ENCODE data around the gene EFCC1. TPM values are rescaled to one million over a fixed set of nuclear protein-coding genes. Genes with fewer than 3 reads are reported as not detected.
A peak's percentile ranks its signal among the peaks of the same experiment; 100 is the strongest.
"Not testable (repeated sequence)": the region's sequence is repeated elsewhere in the genome, so short reads cannot be mapped to it uniquely, and the experiment has no call there.

The EFCC1 gene
- total RNA-seq, 1 donor from 2014 or later, result 17.2 TPM

DNA sequence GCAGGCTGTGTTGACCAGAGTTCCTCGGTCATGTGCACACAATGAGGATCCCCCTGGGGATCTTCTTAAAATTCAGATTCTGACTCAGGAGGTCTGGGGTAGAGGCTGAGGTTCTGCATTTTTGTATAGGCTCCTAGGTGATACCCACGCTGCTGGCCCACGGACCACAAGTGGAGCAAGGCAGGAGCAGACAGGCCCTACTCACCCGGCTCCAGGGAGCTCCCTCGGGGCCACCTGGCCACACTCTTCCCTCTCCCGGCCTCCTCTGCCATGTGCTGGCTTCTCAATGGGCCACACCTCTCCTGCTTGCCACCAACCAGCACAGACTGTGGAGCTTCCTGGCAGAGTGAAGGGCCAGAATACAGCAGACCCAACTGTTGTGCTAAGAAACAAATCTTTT lies 83.4 kb downstream of the EFCC1 start:
- DNase-seq, result no peak
- intact Hi-C loops (cut with DNase I), result no loop called here
- TF ChIP-seq, protein P1, sequence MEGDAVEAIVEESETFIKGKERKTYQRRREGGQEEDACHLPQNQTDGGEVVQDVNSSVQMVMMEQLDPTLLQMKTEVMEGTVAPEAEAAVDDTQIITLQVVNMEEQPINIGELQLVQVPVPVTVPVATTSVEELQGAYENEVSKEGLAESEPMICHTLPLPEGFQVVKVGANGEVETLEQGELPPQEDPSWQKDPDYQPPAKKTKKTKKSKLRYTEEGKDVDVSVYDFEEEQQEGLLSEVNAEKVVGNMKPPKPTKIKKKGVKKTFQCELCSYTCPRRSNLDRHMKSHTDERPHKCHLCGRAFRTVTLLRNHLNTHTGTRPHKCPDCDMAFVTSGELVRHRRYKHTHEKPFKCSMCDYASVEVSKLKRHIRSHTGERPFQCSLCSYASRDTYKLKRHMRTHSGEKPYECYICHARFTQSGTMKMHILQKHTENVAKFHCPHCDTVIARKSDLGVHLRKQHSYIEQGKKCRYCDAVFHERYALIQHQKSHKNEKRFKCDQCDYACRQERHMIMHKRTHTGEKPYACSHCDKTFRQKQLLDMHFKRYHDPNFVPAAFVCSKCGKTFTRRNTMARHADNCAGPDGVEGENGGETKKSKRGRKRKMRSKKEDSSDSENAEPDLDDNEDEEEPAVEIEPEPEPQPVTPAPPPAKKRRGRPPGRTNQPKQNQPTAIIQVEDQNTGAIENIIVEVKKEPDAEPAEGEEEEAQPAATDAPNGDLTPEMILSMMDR (IDR thresholded peaks at IDR 0.05), result no peak
- no peaks in the 10 kb centered on the region for H3K36me3 ChIP-seq
- ATAC-seq, result no peak
- peaks cover 8% of the 10 kb centered on the region for H3K4me1 ChIP-seq
- no peak overlapping the region for H3K4me3 ChIP-seq
- no peaks in the 10 kb centered on the region for H3K27me3 ChIP-seq
- no peaks in the 10 kb centered on the region for H3K9me3 ChIP-seq
- H3K27ac ChIP-seq, result no peak overlapping the region

DNA sequence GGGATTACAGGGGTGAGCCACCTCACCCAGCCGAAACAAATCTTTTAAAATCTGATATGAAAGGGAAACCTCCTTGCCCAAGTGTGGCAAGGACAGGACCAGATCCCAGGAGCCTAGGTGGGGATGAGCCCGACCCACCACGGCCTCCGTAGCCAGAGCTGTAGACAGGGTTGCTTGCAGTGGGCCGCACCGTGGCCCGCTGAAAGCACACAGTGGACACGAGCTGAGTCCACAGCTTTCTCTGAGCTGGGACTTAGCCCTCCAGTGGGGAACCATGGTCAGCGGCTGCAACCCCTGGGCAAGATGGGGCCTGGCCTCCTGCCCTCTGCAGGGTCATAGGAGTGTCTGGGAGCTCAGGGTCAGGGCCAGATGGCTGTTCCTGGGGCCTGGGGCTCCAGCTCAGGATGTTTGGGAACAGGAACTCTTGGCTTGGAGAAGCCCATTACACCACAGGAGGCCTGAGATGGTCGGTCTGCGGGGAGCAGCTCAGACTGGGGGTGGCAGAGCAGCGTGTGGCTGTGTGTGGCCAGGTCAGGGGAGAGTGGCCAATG lies 84.1 kb downstream of the EFCC1 start:
- H3K4me1 ChIP-seq, result peaks cover 8% of the 10 kb centered on the region
- intact Hi-C loops (cut with DNase I), result no loop called here
- H3K9me3 ChIP-seq, result no peaks in the 10 kb centered on the region
- H3K36me3 ChIP-seq, result no peaks in the 10 kb centered on the region
- no peak overlapping the region for H3K4me3 ChIP-seq
- DNase-seq (no peak), ATAC-seq (no peak)
- H3K27me3 ChIP-seq, result no peaks in the 10 kb centered on the region
- no peak overlapping the region for H3K27ac ChIP-seq
- TF ChIP-seq, protein P1 (IDR thresholded peaks at IDR 0.05), result no peak

GRCh38 chr3:129085818-129086217 lies 84.7 kb downstream of the EFCC1 start:
- intact Hi-C loops (cut with DNase I), result no loop called here

GRCh38 chr3:129087138-129087702 lies 86.1 kb downstream of the EFCC1 start:
- Histone ChIP-seq H3K27ac (peak overlapping the region; percentile 85), H3K36me3 (peaks cover 12% of the 10 kb centered on the region), H3K4me3 (no peak overlapping the region), H3K9me3 (no peaks in the 10 kb centered on the region), H3K27me3 (no peaks in the 10 kb centered on the region), H3K4me1 (peaks cover 8% of the 10 kb centered on the region)
- no peak for ATAC-seq
- TF ChIP-seq, protein P1 (IDR thresholded peaks at IDR 0.05), result no peak
- intact Hi-C loops (cut with DNase I), result no loop called here
- no peak for DNase-seq

More at GRCh38 chr3:129085818-129086217, 84.7 kb downstream of the EFCC1 start:
- DNase-seq (no peak), ATAC-seq (no peak)
- H3K9me3 ChIP-seq, result no peaks in the 10 kb centered on the region
- no peak overlapping the region for H3K4me3 ChIP-seq
- TF ChIP-seq, protein P1 (IDR thresholded peaks at IDR 0.05), result no peak
- no peaks in the 10 kb centered on the region for H3K36me3 ChIP-seq
- no peaks in the 10 kb centered on the region for H3K27me3 ChIP-seq
- H3K27ac ChIP-seq, result no peak overlapping the region
- peaks cover 8% of the 10 kb centered on the region for H3K4me1 ChIP-seq

- H3K27me3 ChIP-seq; H3K9me3 ChIP-seq; intact Hi-C loops (cut with DNase I); H3K4me1 ChIP-seq; H3K4me3 ChIP-seq; DNase-seq; H3K27ac ChIP-seq: not testable (repeated sequence)
- peak; percentile 89 for ATAC-seq
- H3K36me3 ChIP-seq, result peaks cover 16% of the 10 kb centered on the region
Measured at GRCh38 chr3:129087904-129088303, 86.8 kb downstream of the EFCC1 start.

DNA sequence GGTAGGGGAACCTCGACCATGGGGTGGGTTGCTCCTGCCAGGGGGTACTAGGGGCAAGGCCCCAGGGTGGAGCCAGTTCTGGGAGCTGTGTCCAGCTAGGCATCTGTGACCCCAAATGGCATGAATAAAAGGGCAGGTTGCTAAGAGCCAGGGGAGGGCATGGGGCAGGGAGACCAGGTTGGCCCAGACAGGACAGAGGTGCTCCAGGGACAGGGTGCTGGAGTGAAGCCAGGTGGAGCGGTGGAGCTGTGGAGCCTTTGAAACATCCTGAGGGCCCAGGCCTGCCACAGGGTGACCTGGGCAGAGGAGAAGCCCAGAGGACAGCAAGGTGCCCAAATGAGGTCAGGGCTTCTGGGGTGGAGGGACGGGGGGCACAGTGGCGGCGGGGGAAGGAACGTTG lies 87.2 kb downstream of the EFCC1 start:
- ATAC-seq, result peak; percentile 3
- intact Hi-C loops (cut with DNase I); H3K27ac ChIP-seq: not testable (repeated sequence)

More for the DNA sequence above, 87.2 kb downstream of the EFCC1 start:
- not testable (repeated sequence) for H3K4me1 ChIP-seq, DNase-seq, H3K27me3 ChIP-seq, H3K9me3 ChIP-seq, H3K4me3 ChIP-seq
- peaks cover 20% of the 10 kb centered on the region for H3K36me3 ChIP-seq

Other genes with a start within 250 kb of the EFCC1 start
- 43.0 TPM for gene ACAD9, start 121.7 kb upstream of the EFCC1 start, total RNA-seq
- gene CFAP92, start 7.2 kb upstream of the EFCC1 start, total RNA-seq, result 1.9 TPM
- 1.2 TPM for gene GP9, start 59.5 kb downstream of the EFCC1 start, total RNA-seq
- 38.9 TPM for gene RAB43, start 120.5 kb downstream of the EFCC1 start, total RNA-seq
- 30.3 TPM for gene ISY1, start 159.8 kb downstream of the EFCC1 start, total RNA-seq
- 314 TPM for gene CNBP, start 182.6 kb downstream of the EFCC1 start, total RNA-seq
- 149 TPM for gene COPG1, start 248.3 kb downstream of the EFCC1 start, total RNA-seq